ENCODE measurements around the gene RNF113B. TPM values are rescaled to one million over a fixed set of nuclear protein-coding genes. Genes with fewer than 3 reads are reported as not detected.

Gene RNF113B
- total RNA-seq, 4 donors from 2014 or later: not detected

- Histone ChIP-seq H3K9me3 (no peaks in the 10 kb centered on the region), H3K4me1 (no peaks in the 10 kb centered on the region), H3K27me3 (no peaks in the 10 kb centered on the region), H3K27ac (peak overlapping the region in 1 of 4 donors; percentile 61), H3K4me3 (no peak overlapping the region), H3K36me3 (no peaks in the 10 kb centered on the region)
- no peak for DNase-seq
- TF ChIP-seq CTCF (IDR thresholded peaks at IDR 0.05) (no peak), POLR2A (IDR thresholded peaks at IDR 0.05) (no peak)
Measured at GRCh38 chr13:98187965-98188261, 10.8 kb upstream of the RNF113B start.

- Histone ChIP-seq H3K9me3 (no peaks in the 10 kb centered on the region), H3K27me3 (no peaks in the 10 kb centered on the region), H3K4me3 (no peak overlapping the region), H3K36me3 (no peaks in the 10 kb centered on the region), H3K27ac (peak overlapping the region in 1 of 4 donors; percentile 61), H3K4me1 (no peaks in the 10 kb centered on the region)
- no peak for DNase-seq
- no peak for TF ChIP-seq CTCF (IDR thresholded peaks at IDR 0.05)
Measured at GRCh38 chr13:98187155-98187964, 10.3 kb upstream of the RNF113B start.

GRCh38 chr13:98184792-98185191, 7.7 kb upstream of the RNF113B start:
- TF ChIP-seq POLR2A (IDR thresholded peaks at IDR 0.05) (no peak), CTCF (IDR thresholded peaks at IDR 0.05) (no peak)
- no peak overlapping the region for H3K4me3 ChIP-seq
- no peaks in the 10 kb centered on the region for H3K27me3 ChIP-seq
- H3K9me3 ChIP-seq: no peaks in the 10 kb centered on the region
- no peak for DNase-seq
- no peaks in the 10 kb centered on the region for H3K36me3 ChIP-seq
- H3K27ac ChIP-seq: no peak overlapping the region
- H3K4me1 ChIP-seq: no peaks in the 10 kb centered on the region

GRCh38 chr13:98182589-98182988, 5.5 kb upstream of the RNF113B start:
- H3K27me3 ChIP-seq: no peaks in the 10 kb centered on the region
- H3K4me3 ChIP-seq: no peak overlapping the region
- TF ChIP-seq CTCF (IDR thresholded peaks at IDR 0.05) (no peak), POLR2A (IDR thresholded peaks at IDR 0.05) (no peak)
- H3K9me3 ChIP-seq: no peaks in the 10 kb centered on the region
- no peak for DNase-seq
- no peaks in the 10 kb centered on the region for H3K36me3 ChIP-seq
- H3K27ac ChIP-seq: no peak overlapping the region
- H3K4me1 ChIP-seq: no peaks in the 10 kb centered on the region

GRCh38 chr13:98182153-98182552, 5.1 kb upstream of the RNF113B start:
- Histone ChIP-seq H3K36me3 (no peaks in the 10 kb centered on the region), H3K27me3 (no peaks in the 10 kb centered on the region), H3K4me3 (no peak overlapping the region), H3K9me3 (no peaks in the 10 kb centered on the region), H3K4me1 (no peaks in the 10 kb centered on the region), H3K27ac (no peak overlapping the region)
- DNase-seq: no peak
- no peak for TF ChIP-seq POLR2A (IDR thresholded peaks at IDR 0.05)
- no peak for TF ChIP-seq CTCF (IDR thresholded peaks at IDR 0.05)

Measured in Peyer's patch (tissue), 4 donors.